GM03348 (cell line): Measurements from ENCODE around the gene PCSK6.

ENCODE experiments used
- DNase-seq: peaks from one replicate; pipeline ENCODE4 v3.0.0; 2012; ENCODE audit warnings: low spot score

The PCSK6 gene

GRCh38 chr15:101276501-101277037, 212.9 kb downstream of the PCSK6 start:
- peak; percentile 50 for DNase-seq

DNA sequence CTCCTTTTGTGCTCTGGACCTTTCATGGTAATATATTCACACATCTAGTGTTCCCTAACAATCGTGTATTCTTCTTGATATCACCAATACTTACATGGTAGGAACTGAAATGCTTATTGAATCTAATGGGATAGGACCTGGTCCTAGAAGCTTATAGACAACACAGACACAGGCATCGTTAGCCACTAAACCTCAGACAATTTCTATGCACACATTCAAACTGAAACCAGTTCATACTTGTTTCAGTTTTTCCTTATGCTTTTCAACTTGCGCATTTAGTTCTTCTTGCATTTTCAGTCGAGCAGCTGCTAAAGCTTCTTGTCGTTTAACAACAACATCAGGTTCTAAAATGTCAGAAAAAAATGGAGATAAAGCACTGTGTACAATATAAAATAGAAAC, 214.5 kb downstream of the PCSK6 start:
- DNase-seq: no peak

- no peak for DNase-seq
These were observed 216.0 kb downstream of the PCSK6 start for GRCh38 chr15:101273534-101273933.

DNA sequence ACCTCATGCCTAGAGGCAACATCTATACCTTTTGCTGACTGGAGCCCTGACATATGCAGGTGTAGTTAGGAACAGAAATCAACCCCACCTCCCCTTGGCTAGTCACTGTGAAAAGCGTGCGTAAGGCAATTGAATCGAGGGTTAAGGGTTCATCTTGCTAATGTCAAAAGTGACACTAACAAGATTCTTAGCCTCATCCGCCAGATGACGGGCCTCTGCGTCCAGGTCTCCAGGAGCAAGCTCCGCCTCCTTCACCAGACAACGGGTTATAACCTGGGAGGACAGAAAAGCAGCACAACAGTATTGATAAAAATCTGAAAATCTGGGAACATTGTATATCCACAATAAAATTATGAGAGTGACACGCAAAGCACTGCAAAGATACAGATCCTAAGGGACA, 216.9 kb downstream of the PCSK6 start:
- DNase-seq: no peak

- DNase-seq: peak; percentile 19
These were observed 219.9 kb downstream of the PCSK6 start for GRCh38 chr15:101269479-101270223.

DNA sequence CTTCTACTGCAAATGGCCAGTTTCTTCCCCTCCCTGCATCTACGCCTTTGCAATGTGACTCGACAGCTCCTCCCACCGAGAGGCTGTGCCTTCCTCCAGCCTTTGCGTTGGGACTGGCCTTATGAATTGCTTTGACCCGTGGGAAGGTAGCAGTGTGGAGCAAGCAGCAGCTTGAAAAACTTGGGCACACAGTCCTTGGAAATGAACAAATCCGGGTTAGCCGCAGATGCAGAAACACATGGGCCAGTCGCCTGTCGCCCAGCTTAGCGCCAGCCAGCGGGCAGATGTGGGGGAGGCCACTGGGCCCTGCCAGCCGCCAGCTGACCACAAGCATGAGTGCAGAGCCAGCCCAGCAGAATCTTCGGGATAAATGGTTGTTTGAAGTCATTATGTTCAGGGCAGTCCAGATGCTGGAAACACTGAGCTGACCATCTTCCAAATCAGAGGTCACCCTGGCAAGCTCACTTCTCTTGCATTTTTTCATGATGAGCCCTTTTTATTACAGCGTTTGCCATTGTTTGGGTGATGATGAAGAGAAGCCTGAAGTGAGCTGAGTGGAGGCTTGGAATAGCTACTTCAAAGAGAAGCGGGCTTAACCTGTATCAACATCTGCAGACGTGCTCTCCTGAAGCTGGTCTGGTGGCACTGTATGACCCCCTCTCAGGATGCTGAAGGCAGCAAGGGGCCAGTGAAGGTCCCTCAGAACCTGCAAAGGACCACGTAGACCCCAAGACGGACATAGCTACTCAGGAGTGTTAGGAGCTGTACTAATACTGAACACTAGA, 222.0 kb downstream of the PCSK6 start:
- DNase-seq: peak; percentile 87

GRCh38 chr15:101266787-101267186, 222.7 kb downstream of the PCSK6 start:
- DNase-seq: no peak

GRCh38 chr15:101266034-101266433, 223.5 kb downstream of the PCSK6 start:
- no peak for DNase-seq

DNA sequence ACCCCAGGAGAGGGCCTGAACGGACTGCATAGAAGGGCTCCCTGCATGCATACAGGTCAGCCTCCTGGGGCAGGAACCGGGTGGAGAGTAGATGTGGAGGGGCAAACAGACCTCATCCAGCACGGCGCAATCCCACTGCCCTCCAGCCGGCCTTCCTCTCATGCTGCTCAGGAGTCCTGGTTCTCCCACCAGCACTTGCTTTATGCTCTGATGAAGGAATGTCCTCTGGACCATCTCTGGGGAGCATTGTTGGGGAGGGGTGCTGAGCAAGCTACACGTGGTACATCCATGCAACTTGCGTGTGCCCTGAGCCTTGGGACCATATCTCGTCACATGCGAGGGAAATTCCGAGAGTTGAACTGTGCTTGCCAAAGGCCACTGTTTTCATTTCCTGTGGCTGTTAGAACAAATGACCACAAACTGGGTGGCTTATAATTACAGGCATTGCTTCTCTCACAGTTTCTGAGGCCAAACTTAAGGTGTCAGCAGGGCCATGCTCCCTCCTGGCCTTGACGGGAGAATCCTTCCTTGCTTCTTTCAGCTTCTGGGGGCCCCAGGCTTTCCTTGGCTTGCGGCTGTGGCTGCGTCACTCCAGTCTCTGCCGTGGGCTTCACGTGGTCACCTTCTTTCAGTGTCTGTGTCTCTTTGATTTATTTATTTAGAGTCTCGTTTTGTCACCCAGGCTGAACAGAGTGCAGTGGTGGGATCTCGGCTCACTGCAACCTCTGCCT, 224.4 kb downstream of the PCSK6 start:
- DNase-seq: no peak

GRCh38 chr15:101264011-101264410, 225.5 kb downstream of the PCSK6 start:
- DNase-seq: no peak

DNA sequence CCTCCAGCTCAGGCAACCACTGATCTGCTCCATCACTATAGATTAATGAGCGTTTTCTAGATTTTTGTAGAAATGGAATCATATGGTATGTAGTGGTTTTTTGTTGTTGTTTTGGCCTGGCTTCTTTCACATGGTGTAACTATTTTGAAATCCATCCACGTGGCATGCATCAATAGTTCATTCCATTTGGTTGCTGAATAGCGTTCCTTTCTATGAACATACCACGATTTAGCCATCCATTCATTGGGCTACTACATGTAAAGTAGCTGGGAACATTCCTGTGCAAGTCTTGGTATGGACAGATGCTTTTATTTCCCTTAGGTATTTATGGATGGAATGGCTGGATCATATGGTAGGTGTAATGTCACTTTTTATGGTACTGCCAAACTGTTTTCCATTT, 227.0 kb downstream of the PCSK6 start:
- DNase-seq: no peak

- DNase-seq: peak; percentile 67
These were observed 231.0 kb downstream of the PCSK6 start for GRCh38 chr15:101258238-101259144.

- no peak for DNase-seq
These were observed 232.8 kb downstream of the PCSK6 start for GRCh38 chr15:101256757-101257156.

DNA sequence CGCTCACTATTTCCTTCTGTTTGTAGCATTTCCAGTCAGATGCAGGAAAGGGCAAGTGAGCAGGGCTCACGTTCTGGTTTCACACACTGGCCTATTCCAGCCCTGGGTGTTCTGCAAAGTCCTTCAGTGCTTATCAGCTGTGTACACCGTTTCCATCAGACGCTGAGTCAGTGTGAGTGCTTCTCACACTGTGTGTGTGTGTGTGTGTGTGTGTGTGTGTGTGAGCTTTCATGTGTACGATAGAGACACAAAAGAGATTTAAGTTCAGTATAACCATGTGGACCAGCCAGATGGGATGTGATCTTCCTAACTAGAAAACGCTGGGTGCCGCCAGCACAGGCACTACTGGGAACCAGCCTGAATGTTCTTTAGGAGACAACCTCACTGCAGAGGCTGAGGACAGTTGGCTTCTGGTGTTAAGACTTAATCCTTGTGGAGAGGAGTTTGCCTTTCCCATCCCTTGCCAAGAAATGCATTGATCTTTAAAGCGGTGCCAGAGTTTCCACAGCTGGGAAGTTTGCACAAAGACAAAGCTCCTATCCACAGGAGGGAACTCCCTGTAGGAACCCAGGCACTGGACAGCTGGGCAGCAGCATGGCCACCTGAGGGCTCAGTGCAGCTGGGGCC, 233.8 kb downstream of the PCSK6 start:
- DNase-seq: no peak

DNA sequence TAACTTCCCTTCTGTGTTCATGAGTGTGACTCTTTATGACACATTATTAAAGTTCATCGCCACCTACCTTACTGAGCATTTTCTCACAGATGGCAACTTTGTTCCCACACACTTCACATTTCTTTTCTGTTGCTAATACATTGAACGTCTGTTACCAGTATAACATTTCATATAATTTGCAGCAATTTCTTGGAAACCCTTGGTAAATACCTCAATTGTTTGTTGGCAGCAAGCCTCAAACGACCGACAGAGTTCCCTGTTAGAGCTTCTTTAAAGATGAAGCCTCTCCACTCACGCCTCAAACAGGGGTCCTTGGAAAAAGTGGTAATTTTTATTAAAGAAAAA, 234.5 kb downstream of the PCSK6 start:
- DNase-seq: no peak

DNA sequence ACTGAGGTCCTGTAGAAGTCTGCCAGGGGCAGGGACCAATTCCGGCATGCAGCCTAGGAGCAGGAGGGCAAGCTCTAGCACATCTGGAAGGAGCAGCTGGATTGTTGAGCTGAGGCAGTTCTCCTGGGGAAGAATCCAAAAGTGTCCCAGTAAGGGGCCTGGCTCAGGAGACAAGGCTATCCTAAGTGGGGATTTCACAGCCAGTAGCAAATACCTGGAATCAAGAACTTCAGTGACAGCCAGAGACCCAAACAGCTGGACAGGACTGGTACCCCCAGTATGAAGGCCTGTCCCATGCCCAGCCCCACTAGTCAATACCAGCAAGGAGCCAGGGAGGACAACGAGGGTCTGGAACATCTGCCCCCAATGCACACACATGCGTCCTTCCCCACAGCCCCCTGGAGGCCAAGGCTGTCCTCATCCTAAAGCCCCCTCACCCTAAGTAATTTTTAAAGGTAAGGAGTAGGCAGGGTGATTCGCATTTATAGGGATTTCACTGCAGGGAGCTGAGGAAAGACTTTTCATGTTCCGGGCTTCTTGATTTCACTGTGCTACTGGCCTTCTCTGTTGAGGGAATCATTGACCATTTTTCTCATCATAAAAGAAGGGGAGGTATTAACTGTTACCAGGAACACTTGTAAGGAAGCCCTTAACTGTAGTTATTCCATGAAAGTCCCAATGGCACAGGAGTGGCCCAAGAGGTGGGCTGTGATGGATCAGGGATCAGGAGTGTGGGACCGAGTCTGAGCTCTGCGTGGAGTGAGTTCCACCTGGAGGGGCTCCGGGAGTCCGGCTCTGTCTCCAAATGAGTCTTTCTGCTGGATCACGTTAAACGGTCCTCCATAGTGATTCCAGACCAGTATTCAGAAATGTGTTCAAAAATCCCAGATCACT, 235.1 kb downstream of the PCSK6 start:
- DNase-seq: no peak
